AG09309 (cell line): ENCODE data around the gene ST7.
A peak's percentile ranks its signal among the peaks of the same experiment; 100 is the strongest.

Experiments used
- DNase-seq: peaks from one replicate; pipeline ENCODE4 v3.0.0-alpha.2; 2010; ENCODE audit warnings: low read depth
- H3K4me3 ChIP-seq: 2 replicates; pipeline ENCODE4 v1.5.1; 2011; ENCODE audit warnings: mild to moderate bottlenecking, low read depth, low read length, moderate library complexity; ENCODE audit not compliant: control insufficient read depth
- TF ChIP-seq, protein P1 (sequence below): IDR thresholded peaks from 2 replicates; pipeline ENCODE4 v1.5.1; 2011; ENCODE audit warnings: mild to moderate bottlenecking, low read depth, low read length, inconsistent platforms; ENCODE audit not compliant: insufficient read depth, control insufficient read depth; ENCODE audit errors: missing control alignments

The ST7 gene

DNA sequence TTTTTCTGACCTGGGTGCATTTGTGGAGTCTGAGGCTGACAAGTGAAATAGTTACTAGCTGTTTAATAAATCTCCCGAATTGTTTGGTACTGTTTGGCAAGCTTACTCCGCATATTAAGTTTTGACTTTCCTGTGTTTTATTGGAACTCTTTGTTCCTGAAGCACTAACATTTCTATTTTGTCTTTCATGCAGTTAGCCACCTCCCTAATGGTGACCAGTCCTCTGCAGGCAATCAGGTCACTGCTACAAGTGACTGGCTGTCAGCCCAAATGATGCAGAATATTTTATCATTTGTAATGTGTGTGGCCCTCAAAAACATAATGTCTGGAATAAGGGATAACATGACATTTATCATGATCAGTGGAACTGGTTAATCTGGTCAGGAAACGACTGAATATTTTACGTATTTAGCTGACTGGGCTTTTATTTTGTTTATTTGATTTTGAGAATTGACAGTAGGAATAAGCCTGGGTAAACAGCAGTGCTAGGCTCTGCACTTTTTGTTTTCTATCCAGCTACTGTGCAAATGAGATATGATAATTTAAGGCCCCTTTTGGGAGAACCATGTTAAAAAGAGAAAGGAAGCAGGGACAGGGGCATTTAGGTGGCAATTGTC lies 82.9 kb downstream of the ST7 start:
- no peak overlapping the region for H3K4me3 ChIP-seq
- TF ChIP-seq, protein P1, sequence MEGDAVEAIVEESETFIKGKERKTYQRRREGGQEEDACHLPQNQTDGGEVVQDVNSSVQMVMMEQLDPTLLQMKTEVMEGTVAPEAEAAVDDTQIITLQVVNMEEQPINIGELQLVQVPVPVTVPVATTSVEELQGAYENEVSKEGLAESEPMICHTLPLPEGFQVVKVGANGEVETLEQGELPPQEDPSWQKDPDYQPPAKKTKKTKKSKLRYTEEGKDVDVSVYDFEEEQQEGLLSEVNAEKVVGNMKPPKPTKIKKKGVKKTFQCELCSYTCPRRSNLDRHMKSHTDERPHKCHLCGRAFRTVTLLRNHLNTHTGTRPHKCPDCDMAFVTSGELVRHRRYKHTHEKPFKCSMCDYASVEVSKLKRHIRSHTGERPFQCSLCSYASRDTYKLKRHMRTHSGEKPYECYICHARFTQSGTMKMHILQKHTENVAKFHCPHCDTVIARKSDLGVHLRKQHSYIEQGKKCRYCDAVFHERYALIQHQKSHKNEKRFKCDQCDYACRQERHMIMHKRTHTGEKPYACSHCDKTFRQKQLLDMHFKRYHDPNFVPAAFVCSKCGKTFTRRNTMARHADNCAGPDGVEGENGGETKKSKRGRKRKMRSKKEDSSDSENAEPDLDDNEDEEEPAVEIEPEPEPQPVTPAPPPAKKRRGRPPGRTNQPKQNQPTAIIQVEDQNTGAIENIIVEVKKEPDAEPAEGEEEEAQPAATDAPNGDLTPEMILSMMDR = no peak
- DNase-seq = no peak

DNA sequence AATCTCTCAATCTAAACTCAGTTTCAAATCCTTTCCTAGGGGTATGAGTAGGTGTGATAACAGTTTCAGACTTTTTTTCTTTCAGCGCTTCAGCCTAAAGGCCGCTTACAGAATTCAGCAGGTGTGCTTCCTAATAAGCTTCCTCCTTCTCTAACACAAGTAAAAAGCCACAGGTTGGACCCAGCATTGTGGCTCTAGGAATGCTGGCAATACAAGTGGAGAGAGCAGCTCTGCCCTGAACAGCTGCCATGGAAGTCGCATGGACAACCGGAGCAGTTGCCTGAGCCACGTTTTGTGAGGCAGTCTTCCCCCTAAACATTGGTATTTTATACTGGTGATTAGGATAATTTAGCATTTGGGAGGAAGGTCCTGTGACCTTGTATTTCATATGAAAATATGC lies 83.5 kb downstream of the ST7 start:
- DNase-seq = no peak
- TF ChIP-seq, protein P1 = no peak
- H3K4me3 ChIP-seq = no peak overlapping the region

DNA sequence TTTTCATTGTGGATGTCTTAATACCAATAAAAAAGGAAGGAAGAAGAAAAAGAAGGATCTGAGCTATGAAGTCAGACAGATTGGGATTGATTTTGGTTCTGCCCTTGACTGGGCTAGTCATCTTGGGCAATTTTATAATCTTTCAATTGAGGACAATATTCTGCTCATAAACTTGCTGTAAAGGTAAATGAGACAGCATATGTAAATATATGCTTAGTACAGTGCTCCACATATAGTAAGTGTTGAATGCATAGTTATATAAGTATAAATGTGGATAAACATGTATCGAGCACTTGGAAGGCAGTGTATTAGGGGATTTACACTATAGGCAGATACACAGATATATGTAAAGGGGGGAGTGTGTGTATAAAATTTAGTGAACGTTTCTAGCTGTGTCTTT lies 85.1 kb downstream of the ST7 start:
- TF ChIP-seq, protein P1 = no peak
- no peak for DNase-seq
- H3K4me3 ChIP-seq = no peak overlapping the region

DNA sequence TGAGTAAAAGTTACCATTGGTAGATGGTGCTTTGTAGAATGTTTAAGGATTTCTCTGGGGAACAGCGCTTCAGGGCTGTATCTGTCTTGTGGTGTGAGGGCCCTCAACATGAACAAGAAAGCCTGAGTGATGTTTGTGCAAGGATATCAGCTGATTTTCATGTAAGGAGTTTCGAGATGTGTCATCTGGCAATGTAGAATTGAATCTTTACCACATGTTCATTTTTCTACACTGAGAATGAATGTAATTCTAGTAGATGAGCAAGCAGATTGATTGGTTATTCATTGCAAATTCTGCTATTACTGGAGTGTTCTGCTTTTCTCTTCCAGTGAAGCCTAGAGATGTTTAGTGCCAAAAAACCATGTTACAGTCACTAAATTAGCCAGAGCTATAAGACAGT lies 87.7 kb downstream of the ST7 start:
- no peak overlapping the region for H3K4me3 ChIP-seq
- TF ChIP-seq, protein P1 = no peak
- peak; percentile 27 for DNase-seq

DNA sequence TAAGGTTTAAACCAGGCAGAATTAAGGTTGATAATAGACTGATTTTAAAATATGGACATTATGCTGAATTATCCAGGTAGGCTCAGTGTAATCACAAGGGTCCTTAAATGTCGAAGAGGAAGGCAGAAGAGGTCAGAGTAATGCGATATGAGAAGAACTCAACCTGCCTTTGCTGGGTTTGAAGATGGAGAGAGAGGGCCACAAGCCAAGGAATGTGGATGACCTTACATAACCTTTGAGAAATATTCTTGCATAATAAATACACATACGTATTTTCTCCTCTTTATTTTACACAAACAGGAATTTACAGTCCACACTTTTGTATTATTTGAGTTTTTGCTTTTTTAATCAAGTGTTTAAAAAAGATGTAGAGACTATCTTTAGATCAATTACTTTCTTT lies 88.5 kb downstream of the ST7 start:
- TF ChIP-seq, protein P1 = no peak
- DNase-seq = no peak
- H3K4me3 ChIP-seq = no peak overlapping the region

DNA sequence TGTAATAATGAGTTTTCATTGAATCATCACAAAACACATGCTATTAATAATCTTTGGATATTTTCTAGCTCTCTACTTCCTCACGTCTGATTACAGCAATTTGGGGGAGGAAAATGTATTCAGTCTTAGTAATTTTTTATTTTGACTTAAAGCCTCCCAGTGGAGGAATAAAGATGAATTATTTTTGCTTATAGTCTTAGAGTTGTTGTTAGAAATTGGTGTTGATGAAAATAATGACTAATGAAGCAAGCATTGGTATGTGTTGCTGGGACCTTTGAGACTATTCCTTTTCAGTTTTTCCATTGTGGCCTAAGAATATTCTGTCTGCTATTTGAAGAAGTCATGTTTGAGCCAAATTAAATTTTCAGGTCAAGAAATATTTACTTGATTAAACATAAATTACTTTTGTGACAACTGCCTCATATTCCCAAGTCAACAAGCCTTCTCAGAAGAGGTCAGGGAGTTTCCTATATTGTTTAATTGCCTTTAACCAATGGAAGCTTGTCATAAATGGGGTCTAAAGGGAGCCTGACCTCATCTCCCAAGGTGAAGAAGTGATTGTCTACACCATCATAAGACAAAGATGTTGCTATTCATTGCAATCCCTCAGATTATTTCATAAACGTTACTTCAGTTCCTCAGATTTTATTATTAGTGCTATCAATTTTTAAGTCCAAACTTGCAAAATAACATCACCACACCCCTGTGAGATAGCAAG lies 90.0 kb downstream of the ST7 start:
- H3K4me3 ChIP-seq = no peak overlapping the region
- DNase-seq = no peak
- TF ChIP-seq, protein P1 = no peak
